OCI-M2 (cell line): ENCODE data around the gene FBXL17.

Experiments
- DNase-seq: peaks from one replicate; lab custom pipeline; 2025; ENCODE audit not compliant: unreplicated experiment; lab: John Stamatoyannopoulos, UW

Gene FBXL17

GRCh38 chr5:107826311-107827000, 555.4 kb downstream of the FBXL17 start:
- DNase-seq, result no peak

GRCh38 chr5:107824821-107825220, 557.1 kb downstream of the FBXL17 start:
- no peak for DNase-seq

- DNase-seq, result no peak
Measured at GRCh38 chr5:107821288-107821687, 560.6 kb downstream of the FBXL17 start.

GRCh38 chr5:107820429-107820828, 561.5 kb downstream of the FBXL17 start:
- DNase-seq, result no peak

DNA sequence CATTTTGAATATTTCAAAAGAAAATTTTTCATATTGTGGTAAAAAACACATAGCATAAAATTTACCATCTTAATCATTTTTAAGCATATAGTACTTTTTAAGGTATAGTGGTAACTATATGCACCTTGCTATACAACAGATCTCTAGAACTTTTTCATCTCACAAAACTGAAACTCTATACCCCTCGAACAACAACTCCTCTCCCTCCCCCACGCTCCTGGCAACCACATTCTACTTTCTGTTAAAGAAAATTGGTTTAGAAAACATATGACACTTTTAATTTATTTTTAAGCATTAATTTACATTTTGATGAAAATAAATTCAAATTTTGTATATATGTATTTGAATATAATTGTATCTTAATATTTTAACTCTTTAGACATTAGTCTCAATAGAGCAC, 563.9 kb downstream of the FBXL17 start:
- no peak for DNase-seq

- no peak for DNase-seq
Measured at GRCh38 chr5:107817436-107817835, 564.5 kb downstream of the FBXL17 start.

- DNase-seq, result no peak
Measured at GRCh38 chr5:107815109-107815508, 566.8 kb downstream of the FBXL17 start.

- no peak for DNase-seq
Measured at GRCh38 chr5:107814183-107814827, 567.6 kb downstream of the FBXL17 start.

DNA sequence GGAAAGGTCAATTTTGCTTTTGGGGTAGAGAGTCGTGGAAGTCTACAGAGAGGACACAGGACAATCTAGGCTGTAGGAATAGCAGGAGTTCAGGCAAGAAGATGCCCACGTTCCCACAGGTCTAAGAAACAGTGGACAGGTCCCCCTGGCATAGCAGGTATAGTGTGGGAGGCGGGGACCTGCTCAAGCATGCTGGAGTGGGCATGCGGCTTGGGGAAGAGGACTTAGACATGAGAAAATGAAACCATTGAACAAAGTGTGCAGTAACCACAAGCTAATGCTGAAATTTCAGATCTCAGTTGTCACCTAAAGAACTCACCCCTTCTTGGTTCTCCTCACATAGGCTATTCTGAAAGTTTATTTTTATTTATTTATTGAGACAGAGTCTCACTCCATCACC, 568.3 kb downstream of the FBXL17 start:
- no peak for DNase-seq

DNA sequence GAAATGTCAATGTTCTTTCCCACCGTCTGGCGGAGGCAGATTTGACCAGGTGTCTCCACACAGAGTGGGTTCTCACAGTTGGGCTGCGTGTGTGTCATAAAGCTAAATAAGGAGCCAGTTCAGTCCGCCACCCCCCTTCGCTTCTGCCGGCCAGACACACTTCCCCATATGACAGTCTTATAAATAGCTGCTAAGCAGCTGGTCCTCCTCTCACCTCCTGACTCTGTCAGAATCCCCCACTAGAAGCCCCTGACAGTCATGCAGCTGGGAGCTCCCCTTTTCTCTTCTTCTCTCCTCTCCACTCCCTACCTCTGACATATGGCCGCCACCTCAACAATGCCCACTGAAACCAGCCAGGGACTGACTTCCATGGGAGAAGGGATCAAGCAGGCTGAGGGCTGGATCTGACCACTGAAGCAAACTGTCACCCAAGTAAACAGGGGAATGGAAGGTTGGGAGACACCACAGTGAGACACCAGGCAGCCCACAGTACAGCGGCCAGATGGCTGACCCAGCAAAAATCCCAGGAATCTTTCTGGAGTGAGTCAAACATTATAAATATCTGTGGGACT, 569.2 kb downstream of the FBXL17 start:
- no peak for DNase-seq

DNA sequence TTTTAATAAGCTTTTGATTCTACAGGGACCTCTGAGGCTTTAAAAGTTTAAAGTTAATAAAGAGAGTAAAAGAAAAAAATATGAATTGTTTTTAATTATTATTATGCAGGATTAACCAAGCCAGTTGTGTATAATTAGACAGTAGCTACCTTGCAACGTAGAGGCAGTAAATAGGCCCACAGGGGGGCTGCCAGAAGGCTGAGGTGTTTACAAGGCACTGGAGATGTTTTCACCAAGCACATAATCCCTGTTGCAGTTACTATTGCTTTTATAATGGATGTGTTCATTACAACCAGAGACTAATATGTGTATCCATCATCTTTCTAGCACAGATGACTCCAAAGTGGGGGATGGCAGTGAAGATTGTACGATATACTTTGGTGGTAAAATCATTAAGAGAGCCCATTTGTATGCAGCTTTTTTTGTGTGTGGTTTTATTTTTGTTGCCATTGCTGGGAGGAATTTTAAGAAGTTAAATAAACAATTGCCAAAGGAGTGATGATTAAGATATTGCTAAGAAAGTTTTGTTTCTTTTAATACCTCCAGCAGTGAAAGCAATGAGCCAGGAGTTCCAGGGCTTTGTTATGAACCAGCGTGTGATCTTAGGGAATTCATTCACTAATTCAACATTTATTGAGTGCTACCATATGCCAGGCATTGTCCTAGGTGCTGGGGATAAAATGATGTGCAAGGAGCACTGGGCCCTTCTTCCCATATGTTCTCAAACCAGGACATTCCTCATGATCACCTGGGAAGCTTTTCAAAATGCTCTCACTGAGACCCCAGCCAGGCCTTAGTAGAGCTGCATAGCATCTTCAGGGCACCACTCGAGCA, 572.5 kb downstream of the FBXL17 start:
- no peak for DNase-seq
